Stomach smooth muscle (tissue), 2 donors: ENCODE measurements around the gene FARP1.

Experiments used
- H3K27ac ChIP-seq: one replicate; pipeline ENCODE4 v1.7.0; 2013; ENCODE audit warnings: mild to moderate bottlenecking, low read length, inconsistent platforms
- H3K27me3 ChIP-seq, 2 donors: one replicate each; pipeline ENCODE4 v1.7.0; 2013; ENCODE audit warnings: low read length in 2 of 2; ENCODE audit not compliant: insufficient read depth in 2 of 2, control insufficient read depth in 1 of 2
- H3K36me3 ChIP-seq, 2 donors: one replicate each; pipeline ENCODE4 v1.7.0; 2013; ENCODE audit warnings: low read length in 2 of 2; ENCODE audit not compliant: control insufficient read depth in 2 of 2, insufficient read depth in 2 of 2
- H3K4me1 ChIP-seq: one replicate; pipeline ENCODE4 v1.7.0; 2013; ENCODE audit warnings: low read length; ENCODE audit not compliant: control insufficient read depth, insufficient read depth
- H3K4me3 ChIP-seq, 2 donors: one replicate each; pipeline ENCODE4 v1.7.0; 2013; ENCODE audit warnings: low read length in 2 of 2
- H3K9ac ChIP-seq, 2 donors: one replicate each; pipeline ENCODE4 v1.7.0; 2013; ENCODE audit warnings: low read length in 2 of 2, mild to moderate bottlenecking in 1 of 2
- H3K9me3 ChIP-seq, 2 donors: one replicate each; pipeline ENCODE4 v1.7.0; 2013; ENCODE audit warnings: low read length in 2 of 2; ENCODE audit not compliant: control insufficient read depth in 2 of 2
- donor health status: healthy.
- donor health status: Pancreatic carcinoma.

Gene FARP1, protein sequence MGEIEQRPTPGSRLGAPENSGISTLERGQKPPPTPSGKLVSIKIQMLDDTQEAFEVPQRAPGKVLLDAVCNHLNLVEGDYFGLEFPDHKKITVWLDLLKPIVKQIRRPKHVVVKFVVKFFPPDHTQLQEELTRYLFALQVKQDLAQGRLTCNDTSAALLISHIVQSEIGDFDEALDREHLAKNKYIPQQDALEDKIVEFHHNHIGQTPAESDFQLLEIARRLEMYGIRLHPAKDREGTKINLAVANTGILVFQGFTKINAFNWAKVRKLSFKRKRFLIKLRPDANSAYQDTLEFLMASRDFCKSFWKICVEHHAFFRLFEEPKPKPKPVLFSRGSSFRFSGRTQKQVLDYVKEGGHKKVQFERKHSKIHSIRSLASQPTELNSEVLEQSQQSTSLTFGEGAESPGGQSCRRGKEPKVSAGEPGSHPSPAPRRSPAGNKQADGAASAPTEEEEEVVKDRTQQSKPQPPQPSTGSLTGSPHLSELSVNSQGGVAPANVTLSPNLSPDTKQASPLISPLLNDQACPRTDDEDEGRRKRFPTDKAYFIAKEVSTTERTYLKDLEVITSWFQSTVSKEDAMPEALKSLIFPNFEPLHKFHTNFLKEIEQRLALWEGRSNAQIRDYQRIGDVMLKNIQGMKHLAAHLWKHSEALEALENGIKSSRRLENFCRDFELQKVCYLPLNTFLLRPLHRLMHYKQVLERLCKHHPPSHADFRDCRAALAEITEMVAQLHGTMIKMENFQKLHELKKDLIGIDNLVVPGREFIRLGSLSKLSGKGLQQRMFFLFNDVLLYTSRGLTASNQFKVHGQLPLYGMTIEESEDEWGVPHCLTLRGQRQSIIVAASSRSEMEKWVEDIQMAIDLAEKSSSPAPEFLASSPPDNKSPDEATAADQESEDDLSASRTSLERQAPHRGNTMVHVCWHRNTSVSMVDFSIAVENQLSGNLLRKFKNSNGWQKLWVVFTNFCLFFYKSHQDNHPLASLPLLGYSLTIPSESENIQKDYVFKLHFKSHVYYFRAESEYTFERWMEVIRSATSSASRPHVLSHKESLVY

DNA sequence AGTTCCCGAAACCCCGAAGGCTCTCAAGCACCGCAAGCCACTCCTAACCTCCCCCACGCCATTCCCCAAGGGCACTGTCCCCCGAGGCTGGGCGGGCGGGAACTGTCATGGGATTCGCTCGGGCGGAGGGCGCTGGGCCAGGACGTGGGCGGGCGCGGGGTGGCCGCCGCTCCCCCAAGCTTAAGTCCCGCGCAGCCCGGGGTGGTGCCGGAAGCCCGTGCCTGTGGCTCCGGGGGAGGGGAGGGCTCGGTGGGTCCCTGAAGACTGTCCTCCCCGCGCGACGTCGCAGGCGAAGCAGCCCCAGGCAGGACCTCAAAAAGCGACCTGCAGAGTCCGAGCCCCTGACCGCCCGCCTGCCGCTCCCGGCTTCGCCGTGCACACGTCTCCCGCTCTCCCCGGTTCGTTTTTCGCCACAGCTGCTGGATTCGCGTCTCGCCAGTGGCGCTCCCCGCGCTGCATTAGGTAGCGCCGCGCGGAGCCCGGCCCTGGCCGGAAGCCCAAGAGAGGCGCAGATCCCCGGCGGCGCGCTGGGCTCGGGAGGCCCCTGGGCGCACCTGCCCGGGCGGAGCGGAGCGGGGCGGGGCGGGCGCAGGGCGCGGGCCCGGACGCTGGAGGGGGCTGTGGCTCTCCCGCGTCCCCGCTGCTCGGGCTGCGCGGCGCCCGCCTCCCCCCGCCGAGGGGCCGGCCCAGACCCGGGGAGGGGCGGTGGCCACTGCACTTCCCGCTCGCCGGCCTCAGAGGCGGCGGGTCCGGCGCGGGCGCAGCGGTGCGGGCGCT is at the start of gene FARP1:
Gene FARP1, plus strand, starts transcription at position 715 of the 777 bp plus-strand sequence. CDS start 70,149 bp downstream, outside the sequence.
- no peak within 1 kb of the TSS for H3K27ac ChIP-seq
- peak within 1 kb of the TSS; percentile 55 to 62 for H3K9ac ChIP-seq
- H3K36me3 ChIP-seq = no peaks in the 10 kb centered on the region
- H3K4me3 ChIP-seq = peak within 1 kb of the TSS; percentile 77 to 81
- H3K4me1 ChIP-seq = peaks cover 20% of the 10 kb centered on the region
- H3K9me3 ChIP-seq = no peaks in the 10 kb centered on the region
- no peaks in the 10 kb centered on the region for H3K27me3 ChIP-seq

DNA sequence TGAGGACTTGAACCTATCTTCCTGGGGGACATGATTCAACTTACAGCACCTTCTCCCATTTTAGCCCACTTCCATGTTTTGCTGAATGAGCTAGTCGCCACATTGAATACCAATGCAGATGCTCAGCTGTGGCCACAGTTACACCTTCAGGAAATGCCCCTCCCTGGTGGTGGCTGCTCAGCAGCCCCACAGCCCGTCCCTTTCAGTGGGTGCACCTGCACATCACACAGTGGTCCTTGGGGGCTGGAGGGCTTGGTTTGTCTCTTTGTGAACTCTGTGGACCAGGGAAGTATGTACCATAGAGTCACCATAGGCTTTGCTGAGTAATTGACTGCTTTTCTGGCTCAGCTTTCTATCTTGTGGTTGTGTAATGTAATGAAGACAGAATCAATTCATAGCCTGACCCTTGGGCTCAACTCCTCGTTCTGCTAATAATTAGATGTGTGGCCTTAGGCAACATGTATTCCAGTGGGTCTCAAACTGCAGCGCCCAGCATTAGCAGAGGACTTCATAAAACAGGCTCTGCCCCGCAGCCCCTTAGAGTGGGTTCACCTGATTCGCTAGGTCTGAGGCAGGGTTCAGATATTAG is 48.1 kb upstream of the FARP1 start:
- no peaks in the 10 kb centered on the region for H3K4me1 ChIP-seq
- no peaks in the 10 kb centered on the region for H3K27me3 ChIP-seq
- H3K36me3 ChIP-seq = no peaks in the 10 kb centered on the region
- H3K4me3 ChIP-seq = no peak overlapping the region
- no peaks in the 10 kb centered on the region for H3K9me3 ChIP-seq
- H3K27ac ChIP-seq = no peak overlapping the region
- no peak overlapping the region for H3K9ac ChIP-seq

DNA sequence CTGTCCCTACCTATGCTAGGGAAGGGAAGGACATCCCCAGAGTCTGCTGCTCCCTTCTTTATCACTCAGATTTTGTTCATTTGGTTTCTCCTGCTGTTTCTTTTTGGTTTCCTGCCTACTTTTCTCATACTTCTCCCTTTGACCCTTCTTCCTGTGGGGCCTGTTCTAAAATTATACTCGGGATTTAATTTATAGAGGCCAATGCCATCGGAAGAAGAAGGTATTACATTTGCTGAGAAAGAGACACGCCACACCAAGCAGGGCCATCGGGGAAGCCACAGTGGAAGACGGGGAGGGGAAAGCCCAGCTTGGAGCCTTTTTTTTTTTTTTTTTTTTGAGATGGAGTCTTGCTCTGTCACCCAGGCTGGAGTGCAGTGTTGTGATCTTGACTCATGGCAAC is 46.8 kb upstream of the FARP1 start:
- Histone ChIP-seq H3K4me1 (no peaks in the 10 kb centered on the region), H3K4me3 (no peak overlapping the region), H3K9me3 (no peaks in the 10 kb centered on the region), H3K36me3 (no peaks in the 10 kb centered on the region), H3K27ac (no peak overlapping the region), H3K27me3 (no peaks in the 10 kb centered on the region), H3K9ac (no peak overlapping the region)

DNA sequence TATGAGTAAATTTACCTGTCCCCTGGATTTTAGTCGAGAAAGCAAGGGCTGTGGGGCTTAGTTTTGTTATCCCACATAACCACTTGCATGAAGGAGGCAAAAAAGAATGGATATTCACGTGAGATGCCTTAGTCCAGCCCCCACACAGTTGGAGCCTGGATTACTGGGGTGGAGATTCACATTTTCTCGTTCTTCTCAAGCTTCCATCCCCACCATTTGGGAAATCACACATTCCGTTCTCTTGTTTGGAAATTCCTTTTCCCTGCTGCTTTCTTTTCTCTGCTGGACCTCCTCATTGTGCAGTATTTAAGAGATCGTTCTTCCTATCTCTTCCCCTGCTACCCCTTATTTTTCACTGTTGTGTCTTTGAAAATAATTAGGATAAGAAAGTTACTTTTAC is 45.1 kb upstream of the FARP1 start:
- Histone ChIP-seq H3K9ac (no peak overlapping the region), H3K27me3 (no peaks in the 10 kb centered on the region), H3K4me3 (no peak overlapping the region), H3K27ac (no peak overlapping the region), H3K9me3 (no peaks in the 10 kb centered on the region), H3K4me1 (no peaks in the 10 kb centered on the region), H3K36me3 (no peaks in the 10 kb centered on the region)

DNA sequence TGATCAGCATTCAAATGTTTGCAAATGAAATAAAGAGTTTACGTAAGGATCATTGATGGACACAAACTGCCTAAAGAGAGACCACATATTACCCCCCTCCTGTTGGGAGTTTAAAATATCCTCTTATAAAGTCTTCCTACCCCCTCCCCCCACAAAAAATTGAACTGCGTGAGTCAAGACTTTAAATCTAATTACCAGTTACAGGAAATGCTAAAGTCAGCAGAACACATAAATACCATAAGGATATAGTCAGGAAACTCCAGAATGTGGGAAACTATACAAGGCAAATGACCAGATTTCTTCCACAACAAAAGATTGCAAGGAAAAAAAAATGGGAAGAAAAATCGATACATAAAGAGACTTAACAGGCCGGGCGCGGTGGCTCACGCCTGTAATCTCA is 44.4 kb upstream of the FARP1 start:
- H3K4me3 ChIP-seq = no peak overlapping the region
- H3K36me3 ChIP-seq = no peaks in the 10 kb centered on the region
- no peak overlapping the region for H3K9ac ChIP-seq
- H3K4me1 ChIP-seq = no peaks in the 10 kb centered on the region
- no peaks in the 10 kb centered on the region for H3K9me3 ChIP-seq
- no peak overlapping the region for H3K27ac ChIP-seq
- no peaks in the 10 kb centered on the region for H3K27me3 ChIP-seq

DNA sequence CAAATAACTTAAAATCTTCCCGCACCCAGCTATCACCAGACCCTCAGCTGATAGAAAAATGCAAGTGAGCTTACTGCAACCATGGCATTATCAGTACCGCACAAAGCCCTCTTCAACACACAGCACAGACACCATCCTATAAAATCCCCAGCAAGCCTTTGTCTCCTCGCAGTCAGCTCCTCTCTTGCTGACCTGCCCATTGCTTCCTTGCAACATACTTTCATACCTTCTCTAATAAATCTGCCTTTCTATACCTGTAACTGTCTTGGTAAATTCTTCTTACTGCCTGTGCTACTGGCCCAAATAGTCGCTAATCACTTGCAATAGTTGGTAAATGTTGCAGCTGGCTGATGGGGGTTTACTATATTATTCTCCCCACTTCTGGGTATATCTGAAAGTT is 43.3 kb upstream of the FARP1 start:
- Histone ChIP-seq H3K4me1 (no peaks in the 10 kb centered on the region), H3K9me3 (no peaks in the 10 kb centered on the region), H3K36me3 (no peaks in the 10 kb centered on the region), H3K9ac (no peak overlapping the region), H3K4me3 (no peak overlapping the region), H3K27me3 (no peaks in the 10 kb centered on the region), H3K27ac (no peak overlapping the region)

DNA sequence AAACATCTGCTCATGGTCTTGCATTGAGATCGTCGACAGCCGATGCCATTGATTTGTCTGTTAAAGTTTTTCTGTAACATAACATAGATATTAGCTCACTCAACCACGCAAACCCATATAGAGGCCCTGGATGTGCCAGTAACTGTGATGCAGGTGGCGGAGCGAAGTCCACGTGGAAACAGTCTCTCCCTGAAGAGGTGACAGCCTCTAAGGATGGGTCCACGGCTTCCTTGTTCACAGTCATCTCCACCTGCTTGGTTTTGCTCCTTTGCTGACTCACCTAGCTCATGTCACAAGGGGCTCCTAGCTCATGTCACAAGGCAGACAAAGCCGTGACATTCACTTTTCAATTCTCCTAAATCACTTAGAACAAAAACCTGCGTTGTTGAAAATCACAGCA is 42.4 kb upstream of the FARP1 start:
- Histone ChIP-seq H3K9ac (no peak overlapping the region), H3K4me1 (no peaks in the 10 kb centered on the region), H3K4me3 (no peak overlapping the region), H3K36me3 (no peaks in the 10 kb centered on the region), H3K9me3 (no peaks in the 10 kb centered on the region), H3K27me3 (no peaks in the 10 kb centered on the region), H3K27ac (no peak overlapping the region)

DNA sequence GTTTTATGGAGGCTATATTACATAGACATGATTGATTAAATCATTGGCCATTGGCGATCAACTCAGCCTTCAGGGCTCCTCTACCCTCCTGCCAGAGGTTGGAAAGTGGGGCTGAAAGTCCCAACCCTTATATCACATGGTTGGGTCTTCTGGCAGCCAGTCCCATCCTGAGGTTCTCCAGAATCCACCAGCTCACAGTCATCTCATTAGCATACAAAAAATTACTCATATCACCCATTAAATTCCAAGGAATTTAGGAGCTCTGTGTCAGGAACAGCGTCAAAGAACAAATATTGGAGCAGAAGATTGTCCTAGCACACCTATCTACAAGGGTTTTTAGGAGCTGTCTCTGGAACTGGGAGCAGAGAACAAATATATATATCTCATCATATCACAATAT is 39.4 kb upstream of the FARP1 start:
- Histone ChIP-seq H3K36me3 (no peaks in the 10 kb centered on the region), H3K4me3 (no peak overlapping the region), H3K9ac (no peak overlapping the region), H3K27ac (no peak overlapping the region), H3K9me3 (no peaks in the 10 kb centered on the region), H3K27me3 (no peaks in the 10 kb centered on the region), H3K4me1 (no peaks in the 10 kb centered on the region)

DNA sequence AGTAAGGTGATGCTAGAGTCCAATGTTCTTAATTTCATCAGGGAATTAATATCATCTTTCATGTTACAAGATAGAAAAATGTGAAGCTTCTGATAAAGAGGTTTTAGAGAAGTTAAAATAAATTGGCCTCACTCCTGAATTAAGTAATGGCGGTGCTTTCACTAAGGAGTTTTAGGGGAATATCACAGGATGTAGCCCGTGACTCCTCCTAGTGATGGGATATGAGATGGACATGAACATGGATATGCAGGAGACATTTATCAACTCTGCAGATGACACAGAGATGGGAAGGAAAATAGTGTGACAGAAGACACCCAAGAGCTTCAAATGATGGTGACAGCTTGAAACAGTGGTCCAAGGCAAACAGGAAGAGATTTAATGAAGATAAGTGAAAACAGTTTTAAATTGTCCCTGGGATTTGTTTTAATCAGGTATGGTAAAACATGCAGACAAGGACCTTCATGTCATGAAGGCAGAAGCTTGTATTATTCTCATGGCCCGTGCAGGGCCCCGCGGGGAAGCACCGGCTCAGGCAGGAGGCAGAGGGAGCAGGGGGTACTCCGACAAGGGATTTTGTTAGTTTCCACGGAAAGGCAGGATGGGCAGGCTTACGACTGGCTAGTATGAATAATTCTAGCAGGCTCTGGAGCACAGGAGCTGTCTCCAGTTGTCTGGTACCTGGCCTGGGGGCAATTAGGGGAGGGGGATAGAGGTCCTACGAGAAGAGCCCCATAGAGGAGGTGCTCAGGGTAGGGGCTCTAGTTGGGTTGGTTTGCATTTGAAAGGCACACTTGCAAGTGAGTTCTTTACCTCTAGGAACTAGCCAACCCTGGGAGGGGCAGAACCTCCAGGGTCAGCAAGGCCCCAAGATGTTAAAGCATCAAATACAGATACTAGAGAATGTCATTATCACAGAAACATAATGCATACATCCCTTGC is 38.7 kb upstream of the FARP1 start:
- no peaks in the 10 kb centered on the region for H3K27me3 ChIP-seq
- no peaks in the 10 kb centered on the region for H3K9me3 ChIP-seq
- H3K4me1 ChIP-seq = no peaks in the 10 kb centered on the region
- H3K36me3 ChIP-seq = no peaks in the 10 kb centered on the region
- no peak overlapping the region for H3K27ac ChIP-seq
- H3K9ac ChIP-seq = no peak overlapping the region
- no peak overlapping the region for H3K4me3 ChIP-seq
